Measurements from ENCODE around the gene CD34. TPM values are rescaled to one million over a fixed set of nuclear protein-coding genes. Genes with fewer than 3 reads are reported as not detected.
A peak's percentile ranks its signal among the peaks of the same experiment; 100 is the strongest.

CD34 gene
- total RNA-seq, 1 experiment from 2014 or later: not detected

DNA sequence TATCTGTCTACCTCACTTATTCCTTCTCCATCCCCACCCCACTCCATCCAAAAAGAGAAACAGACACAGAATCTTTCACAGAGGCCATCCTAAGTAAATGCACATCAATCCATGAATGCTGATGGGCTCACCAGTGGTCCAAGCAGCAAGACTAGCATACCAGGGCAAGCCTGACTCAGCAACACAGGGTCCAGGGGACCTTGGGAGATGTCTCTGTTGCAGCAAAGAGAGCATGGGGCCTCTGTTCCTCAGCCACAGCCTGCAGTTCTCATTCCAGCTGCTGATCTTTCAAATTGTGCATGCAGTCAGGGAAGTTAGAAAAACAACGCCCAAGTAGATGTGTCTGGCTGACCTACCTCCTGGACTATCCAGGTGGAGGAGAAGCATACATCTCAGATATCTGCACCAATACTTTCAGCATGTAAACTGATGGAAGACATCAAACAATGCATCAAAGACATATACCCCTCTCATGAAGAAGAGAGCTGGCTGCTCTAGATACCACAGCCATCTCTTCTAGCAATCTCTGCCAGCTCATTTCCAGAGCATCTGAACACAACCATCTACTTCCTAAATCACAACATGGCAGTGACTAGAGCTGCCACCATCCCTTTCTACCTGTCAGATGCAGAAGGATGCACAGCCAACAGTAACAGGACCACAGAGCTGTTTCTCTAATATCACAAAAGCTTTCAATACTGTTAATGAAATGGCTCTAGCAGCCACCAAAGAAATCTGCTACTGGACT lies 54.5 kb downstream of the CD34 start:
- no peak for DNase-seq (ENCODE audit: low read depth)

DNA sequence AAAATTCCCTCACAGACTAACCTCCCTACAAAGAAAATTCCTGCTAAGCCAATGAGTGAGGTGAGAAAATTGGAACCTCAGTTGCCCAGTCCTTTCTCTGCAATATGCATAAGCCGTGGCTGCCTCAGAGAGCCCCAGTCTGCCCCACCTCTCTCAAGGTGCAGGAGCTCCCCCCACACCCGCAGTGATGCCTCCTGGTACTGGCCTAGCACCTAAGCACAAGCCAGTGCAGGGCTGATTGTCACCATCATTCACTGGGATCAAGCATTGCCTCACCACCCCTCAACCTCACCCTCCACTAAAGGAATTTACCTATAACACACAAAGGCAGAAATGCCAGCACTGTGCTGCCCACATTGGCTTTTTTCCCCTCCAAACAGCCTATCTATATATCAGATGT lies 56.9 kb downstream of the CD34 start:
- no peak for DNase-seq (ENCODE audit: low read depth)

DNA sequence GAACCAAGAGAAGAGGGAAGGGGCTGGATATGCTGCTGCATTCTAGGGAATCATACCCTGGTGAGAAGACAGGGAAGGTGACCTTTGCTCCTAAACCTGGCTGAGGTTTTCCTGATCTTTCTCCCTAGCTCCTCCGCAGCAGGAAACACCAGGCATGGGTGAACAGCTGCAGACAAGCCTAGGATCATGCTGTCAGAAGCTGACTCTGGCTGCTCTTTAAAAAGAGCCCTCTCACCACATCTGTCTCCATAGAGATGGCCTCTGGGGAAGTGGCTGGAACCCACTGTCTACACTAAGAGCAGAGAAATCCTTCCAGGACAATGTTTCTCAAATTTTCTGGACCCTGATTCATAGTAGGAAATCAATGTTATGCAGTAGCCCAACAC lies 57.6 kb downstream of the CD34 start:
- DNase-seq (ENCODE audit: low read depth): no peak

GRCh38 chr1:207852576-207853371 lies 58.2 kb downstream of the CD34 start:
- no peak for DNase-seq (ENCODE audit: low read depth)

GRCh38 chr1:207851696-207852095 lies 59.2 kb downstream of the CD34 start:
- DNase-seq (ENCODE audit: low read depth): no peak

DNA sequence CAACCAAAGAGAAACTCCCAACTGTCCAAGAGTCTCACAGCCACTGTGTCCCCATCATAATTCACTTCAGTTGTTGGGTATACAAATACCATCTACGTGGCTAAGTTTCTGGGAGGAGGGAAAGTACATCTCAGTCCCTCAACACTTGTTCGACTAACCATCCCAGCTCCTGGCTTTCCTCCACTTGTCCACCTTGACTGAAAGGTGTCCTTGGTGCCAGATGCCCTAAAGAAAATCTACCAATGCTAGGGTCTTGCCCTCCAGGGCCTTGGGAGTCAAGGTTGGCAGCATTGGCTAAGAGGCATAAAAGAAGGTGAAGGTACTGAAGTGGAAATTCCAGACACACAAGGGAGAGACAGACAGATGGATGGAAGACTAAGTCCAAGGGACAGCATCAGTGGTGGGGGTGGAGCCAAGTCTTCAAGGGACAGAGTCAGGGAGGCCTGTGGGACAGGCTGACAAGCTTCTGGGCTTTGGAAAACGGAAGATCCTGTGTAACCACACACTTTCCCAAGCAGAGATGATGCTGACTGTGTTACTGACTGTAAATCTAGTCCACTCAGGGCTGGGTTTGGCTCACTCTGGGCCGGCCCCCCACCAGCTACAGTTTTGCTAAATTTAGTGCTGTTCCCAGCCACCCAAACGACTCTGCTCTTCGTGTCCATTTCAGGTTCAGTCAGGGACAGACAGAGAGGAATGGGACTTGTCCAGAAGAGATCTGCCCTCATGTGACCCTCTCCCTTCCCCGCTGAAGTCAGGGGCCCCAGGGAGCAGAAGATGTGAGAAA lies 60.1 kb downstream of the CD34 start:
- no peak for DNase-seq (ENCODE audit: low read depth)

- no peak for DNase-seq (ENCODE audit: low read depth)
Measured at GRCh38 chr1:207849646-207850045, 61.3 kb downstream of the CD34 start.

DNA sequence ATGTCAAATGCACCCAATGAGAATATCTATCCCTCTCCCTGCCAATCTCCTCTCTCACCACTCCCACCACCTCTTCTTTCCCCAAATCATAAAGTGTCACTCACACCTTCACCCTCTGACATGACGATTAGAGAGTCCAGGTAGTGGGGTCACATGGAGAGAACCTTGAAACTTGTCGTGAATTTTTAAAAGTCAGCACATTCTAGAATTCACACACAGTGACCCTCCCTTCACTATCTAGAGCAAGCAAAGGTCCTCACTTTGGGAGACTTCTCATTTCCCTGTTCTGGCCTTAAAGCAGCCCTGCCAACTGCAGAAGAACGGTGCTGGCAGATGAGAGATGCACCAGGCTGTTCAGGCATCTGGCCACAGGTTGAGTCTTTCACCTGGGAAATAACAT lies 61.9 kb downstream of the CD34 start:
- no peak for DNase-seq (ENCODE audit: low read depth)

- DNase-seq (ENCODE audit: low read depth): peak; percentile 95
Measured at GRCh38 chr1:207848234-207848633, 62.7 kb downstream of the CD34 start.

- DNase-seq (ENCODE audit: low read depth): peak; percentile 26
Measured at GRCh38 chr1:207847116-207847515, 63.8 kb downstream of the CD34 start.

- no peak for DNase-seq (ENCODE audit: low read depth)
Measured at GRCh38 chr1:207845109-207845508, 65.8 kb downstream of the CD34 start.

GRCh38 chr1:207844371-207844770 lies 66.6 kb downstream of the CD34 start:
- DNase-seq (ENCODE audit: low read depth): no peak

- no peak for DNase-seq (ENCODE audit: low read depth)
Measured at GRCh38 chr1:207842506-207842905, 68.4 kb downstream of the CD34 start.

GRCh38 chr1:207841901-207842300 lies 69.0 kb downstream of the CD34 start:
- DNase-seq (ENCODE audit: low read depth): no peak

DNA sequence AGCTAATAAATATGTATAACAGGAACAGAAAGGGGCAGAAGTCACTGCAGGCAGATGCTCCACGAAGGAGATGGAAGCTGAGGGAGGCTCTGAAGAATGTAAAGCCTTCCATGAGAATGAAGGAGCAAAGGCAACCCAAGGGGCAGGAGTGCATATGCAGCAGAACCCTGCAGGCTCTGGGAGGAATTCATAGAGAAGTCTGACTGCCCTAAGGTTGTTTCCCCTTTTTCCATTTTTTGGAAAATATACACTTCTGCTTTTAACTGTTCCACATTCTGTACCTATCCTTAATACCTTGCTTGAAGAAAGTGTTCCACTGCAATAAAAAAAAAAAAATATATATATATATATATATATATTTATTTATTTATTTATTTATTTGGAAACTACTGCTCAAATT lies 69.6 kb downstream of the CD34 start:
- DNase-seq (ENCODE audit: low read depth): no peak

- no peak for DNase-seq (ENCODE audit: low read depth)
Measured at GRCh38 chr1:207840380-207840779, 70.5 kb downstream of the CD34 start.

DNA sequence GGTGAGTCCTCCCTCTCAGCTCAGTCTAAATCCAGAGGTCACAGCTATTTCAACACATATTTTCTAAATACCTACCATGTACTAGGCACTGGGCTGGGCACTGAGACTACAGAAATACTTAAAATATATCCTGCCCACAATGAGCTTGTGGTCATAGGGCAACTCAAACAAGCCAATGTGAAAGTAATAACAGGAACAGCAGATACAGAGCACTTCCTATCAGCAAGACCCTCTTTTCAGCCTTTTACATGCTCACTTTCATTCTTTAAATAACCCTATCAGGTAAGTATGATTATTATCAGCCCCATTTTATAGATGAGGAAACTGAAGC lies 71.9 kb downstream of the CD34 start:
- no peak for DNase-seq (ENCODE audit: low read depth)

DNA sequence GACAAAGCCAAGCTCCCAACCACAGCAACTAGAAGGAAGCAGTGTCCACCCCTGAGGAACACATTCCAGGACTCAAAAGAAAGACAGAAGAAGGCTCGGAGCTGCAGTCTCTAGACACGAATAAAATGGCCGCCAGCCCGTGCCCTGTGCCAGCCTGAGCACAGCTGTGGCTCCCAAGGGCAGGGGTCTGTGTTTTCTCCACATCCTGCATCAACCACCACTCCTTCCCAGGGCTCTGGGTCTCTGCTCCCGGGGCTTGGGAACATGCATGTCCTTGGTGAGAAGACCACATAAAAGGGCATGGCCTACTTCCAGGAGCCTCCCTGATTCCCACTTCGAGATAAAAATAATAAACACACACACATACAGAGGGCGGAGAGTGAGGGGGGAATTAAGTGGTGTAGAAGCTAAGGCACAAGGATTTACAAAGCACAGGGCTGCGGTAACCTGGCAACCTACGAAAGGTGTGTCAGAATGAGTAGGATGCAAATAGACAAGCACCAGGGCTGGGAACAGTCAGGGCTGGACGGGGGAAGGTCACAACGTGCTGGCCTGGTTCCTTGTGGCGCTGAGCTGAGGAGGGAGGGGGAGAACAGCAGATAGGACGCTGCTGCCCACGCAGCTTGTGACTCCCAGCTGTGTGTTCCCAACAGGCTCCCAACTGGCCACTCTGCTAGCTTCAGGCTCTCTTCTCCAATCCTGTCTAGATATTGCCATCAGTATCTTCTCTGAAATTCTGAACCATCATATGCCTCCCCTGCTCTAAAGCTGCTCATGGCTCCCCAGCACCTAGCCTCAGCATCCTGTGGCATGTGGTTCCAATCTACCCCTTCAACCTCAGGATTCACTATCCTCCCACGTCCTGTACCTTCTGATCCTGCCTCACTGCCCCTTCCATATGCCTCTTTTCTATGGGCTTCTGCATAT lies 72.5 kb downstream of the CD34 start:
- DNase-seq (ENCODE audit: low read depth): no peak

GRCh38 chr1:207837673-207838072 lies 73.3 kb downstream of the CD34 start:
- DNase-seq (ENCODE audit: low read depth): no peak

DNA sequence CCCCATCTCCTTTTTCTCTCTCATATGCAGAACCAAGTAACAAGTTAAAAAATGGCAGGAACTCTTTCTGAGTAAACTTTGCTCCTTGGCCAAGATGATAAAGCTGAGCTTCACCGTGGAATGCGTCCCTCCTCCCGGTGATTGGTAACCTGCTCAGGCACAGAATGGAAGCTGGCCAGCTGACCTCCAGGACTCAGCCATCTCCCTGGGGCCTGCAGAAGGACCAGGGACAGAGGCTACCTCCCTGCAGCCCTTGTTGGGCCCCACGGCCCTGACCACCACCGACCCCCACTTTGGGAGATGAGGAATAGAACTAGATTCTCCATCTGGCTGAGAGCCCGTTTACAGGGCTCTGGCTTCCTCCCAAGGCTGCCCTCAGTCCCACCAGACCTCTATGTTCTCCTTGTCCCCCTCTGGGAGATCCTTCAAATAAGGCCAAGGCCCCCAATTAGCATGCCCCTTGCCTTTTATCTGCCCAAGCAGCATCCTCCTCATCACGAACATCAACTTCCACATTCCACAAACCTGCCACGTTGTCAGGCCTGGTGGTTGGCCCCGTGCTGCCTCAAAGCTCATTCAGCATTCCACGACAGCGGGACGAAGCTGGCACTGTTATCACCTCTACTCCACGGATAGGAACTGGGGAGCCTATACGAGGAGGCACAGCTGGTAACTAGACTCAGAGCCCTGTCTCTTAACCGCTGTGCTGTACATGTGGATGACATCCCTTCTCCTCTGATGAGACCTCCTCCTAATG lies 74.2 kb downstream of the CD34 start:
- no peak for DNase-seq (ENCODE audit: low read depth)
